Endodermal cell (in vitro differentiated cells): ENCODE data around the gene ATF7. TPM values are rescaled to one million over a fixed set of nuclear protein-coding genes. Genes with fewer than 3 reads are reported as not detected.

ENCODE experiments used
- DNase-seq: peaks from one replicate; pipeline ENCODE4 v3.0.0-alpha.2; 2017
- H3K27ac ChIP-seq: 2 replicates; pipeline ENCODE4 v1.5.1; 2013; ENCODE audit warnings: mild to moderate bottlenecking, low read depth, low read length, moderate library complexity
- H3K27me3 ChIP-seq: 2 replicates; pipeline ENCODE4 v1.6.1; 2013; ENCODE audit warnings: mild to moderate bottlenecking, low read length, moderate library complexity; ENCODE audit not compliant: insufficient read depth, control insufficient read depth, poor library complexity, severe bottlenecking
- H3K36me3 ChIP-seq: 2 replicates; pipeline ENCODE4 v1.7.0; 2013; ENCODE audit warnings: mild to moderate bottlenecking, low read length, moderate library complexity; ENCODE audit not compliant: control insufficient read depth, insufficient read depth
- H3K4me1 ChIP-seq: one replicate; pipeline ENCODE4 v1.7.0; 2013; ENCODE audit warnings: low read length; ENCODE audit not compliant: control insufficient read depth, insufficient read depth
- H3K4me3 ChIP-seq: 2 replicates; pipeline ENCODE4 v1.5.1; 2013; ENCODE audit warnings: mild to moderate bottlenecking, low read length, moderate library complexity
- H3K9ac ChIP-seq: 2 replicates; pipeline ENCODE4 v1.6.1; 2013; ENCODE audit warnings: mild to moderate bottlenecking, low read length, moderate library complexity; ENCODE audit not compliant: poor library complexity, severe bottlenecking; ENCODE audit errors: extremely low read depth
- H3K9me3 ChIP-seq: 2 replicates; pipeline ENCODE4 v1.6.1; 2013; ENCODE audit warnings: mild to moderate bottlenecking, low read length, moderate library complexity; ENCODE audit not compliant: control insufficient read depth
- H3K27ac Mint-ChIP-seq: 2 replicates; pipeline ENCODE4 v1.8.0; 2020; ENCODE audit warnings: mixed read lengths
- H3K27me3 Mint-ChIP-seq: 2 replicates; pipeline ENCODE4 v1.8.0; 2021; ENCODE audit warnings: mild to moderate bottlenecking, mixed read lengths; ENCODE audit not compliant: insufficient read depth
- H3K36me3 Mint-ChIP-seq: 2 replicates; pipeline ENCODE4 v1.8.0; 2020; ENCODE audit warnings: low read depth, mixed read lengths
- H3K4me1 Mint-ChIP-seq: 2 replicates; pipeline ENCODE4 v1.8.0; 2020; ENCODE audit warnings: mixed read lengths
- H3K4me3 Mint-ChIP-seq: 2 replicates; pipeline ENCODE4 v1.8.0; 2020; ENCODE audit warnings: mild to moderate bottlenecking, moderate library complexity, mixed read lengths
- H3K9me3 Mint-ChIP-seq: 2 replicates; pipeline ENCODE4 v1.8.0; 2020; ENCODE audit warnings: mild to moderate bottlenecking, mixed read lengths
- WGBS, 2 experiments: methylation state at CpG; one replicate each; pipeline versions ENCODE4 v1.1.5 to v1.1.7; 2013; ENCODE audit warnings: missing lambda C conversion rate in 2 of 2, mixed read lengths in 1 of 2; ENCODE audit not compliant: insufficient coverage in 1 of 2, insufficient read length in 1 of 2; 5-methylcytosine and 5-hydroxymethylcytosine counted together
- total RNA-seq, 2 donors: library from RNA; stranded (reverse); fragmentation: NEBNext Ultra II Directional in 1 of 2; extraction: Animal tissue kit (Norgen Biotek cat#: 25700) in 1 of 2; gene quantifications; 2 replicates in 1 of 2; 3 replicates in 1 of 2; pipeline ENCODE4 v1.2.1, GENCODE V29; 2021
- TF ChIP-seq, protein P1 (sequence below): fragments of 200-600 bp; sonication (generic); conservative IDR thresholded peaks from 2 replicates; pipeline ENCODE4 v1.5.0; 2021; ENCODE audit warnings: antibody characterized with exemption, mild to moderate bottlenecking

The ATF7 gene
- total RNA-seq, 2 donors from 2014 or later: 29.0 to 36.6 TPM

DNA sequence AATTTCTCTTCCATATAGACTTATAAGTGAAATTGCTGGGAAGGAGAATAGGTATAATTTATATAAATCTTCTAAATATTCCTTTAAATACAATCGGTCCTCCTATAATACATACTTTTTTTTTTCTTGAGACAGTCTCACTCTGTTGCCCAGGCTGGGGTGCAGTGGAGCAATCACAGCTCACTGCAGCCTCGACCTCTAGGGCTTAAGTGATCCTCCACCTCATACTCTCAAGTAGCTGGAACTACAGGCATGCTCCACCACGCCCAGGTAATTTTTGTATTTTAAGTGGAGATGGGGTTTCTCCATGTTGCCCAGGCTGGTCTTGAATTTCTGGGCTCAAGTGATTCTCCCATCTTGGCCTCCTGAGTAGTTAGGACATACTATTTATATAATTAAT lies 89.2 kb downstream of the ATF7 start:
- H3K36me3 Mint-ChIP-seq: peaks cover 55% of the 10 kb centered on the region
- no peak overlapping the region for H3K27ac Mint-ChIP-seq
- H3K9ac ChIP-seq: no peak overlapping the region
- TF ChIP-seq, protein P1, sequence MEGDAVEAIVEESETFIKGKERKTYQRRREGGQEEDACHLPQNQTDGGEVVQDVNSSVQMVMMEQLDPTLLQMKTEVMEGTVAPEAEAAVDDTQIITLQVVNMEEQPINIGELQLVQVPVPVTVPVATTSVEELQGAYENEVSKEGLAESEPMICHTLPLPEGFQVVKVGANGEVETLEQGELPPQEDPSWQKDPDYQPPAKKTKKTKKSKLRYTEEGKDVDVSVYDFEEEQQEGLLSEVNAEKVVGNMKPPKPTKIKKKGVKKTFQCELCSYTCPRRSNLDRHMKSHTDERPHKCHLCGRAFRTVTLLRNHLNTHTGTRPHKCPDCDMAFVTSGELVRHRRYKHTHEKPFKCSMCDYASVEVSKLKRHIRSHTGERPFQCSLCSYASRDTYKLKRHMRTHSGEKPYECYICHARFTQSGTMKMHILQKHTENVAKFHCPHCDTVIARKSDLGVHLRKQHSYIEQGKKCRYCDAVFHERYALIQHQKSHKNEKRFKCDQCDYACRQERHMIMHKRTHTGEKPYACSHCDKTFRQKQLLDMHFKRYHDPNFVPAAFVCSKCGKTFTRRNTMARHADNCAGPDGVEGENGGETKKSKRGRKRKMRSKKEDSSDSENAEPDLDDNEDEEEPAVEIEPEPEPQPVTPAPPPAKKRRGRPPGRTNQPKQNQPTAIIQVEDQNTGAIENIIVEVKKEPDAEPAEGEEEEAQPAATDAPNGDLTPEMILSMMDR: no peak
- H3K9me3 Mint-ChIP-seq: no peaks in the 10 kb centered on the region
- H3K27me3 ChIP-seq: no peaks in the 10 kb centered on the region
- 93% methylated on average over 3 of the region's 3 CpGs; no CpG with 5 or more reads in 1 of the 2 experiments for WGBS, 2 experiments
- no peaks in the 10 kb centered on the region for H3K9me3 ChIP-seq
- H3K27ac ChIP-seq: no peak overlapping the region
- H3K4me1 Mint-ChIP-seq: peaks cover 9% of the 10 kb centered on the region
- no peak for DNase-seq
- no peaks in the 10 kb centered on the region for H3K4me1 ChIP-seq
- H3K4me3 ChIP-seq: no peak overlapping the region
- H3K27me3 Mint-ChIP-seq: no peaks in the 10 kb centered on the region
- peaks cover 72% of the 10 kb centered on the region for H3K36me3 ChIP-seq
- H3K4me3 Mint-ChIP-seq: no peak overlapping the region

DNA sequence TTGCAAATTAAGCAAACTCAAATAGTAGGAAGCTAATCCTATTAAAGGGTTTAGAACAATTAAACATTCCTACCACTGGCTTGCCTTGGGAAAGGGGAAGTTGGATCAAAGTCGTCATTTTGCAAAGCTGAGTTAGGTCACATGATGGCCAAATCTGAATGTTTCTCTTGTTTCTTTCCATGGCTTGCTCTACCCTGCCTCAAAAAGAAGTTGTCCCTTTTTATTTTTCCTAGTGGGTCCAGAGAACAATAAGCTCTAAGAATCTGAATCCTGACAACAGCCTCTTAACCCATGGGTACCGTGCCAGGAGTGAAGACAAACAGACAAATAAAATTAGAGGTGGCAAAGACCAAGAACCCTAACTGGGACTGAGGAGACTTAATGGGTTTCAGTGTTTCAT lies 92.7 kb downstream of the ATF7 start:
- H3K27ac ChIP-seq: no peak overlapping the region
- no peak for DNase-seq
- no peaks in the 10 kb centered on the region for H3K4me1 ChIP-seq
- TF ChIP-seq, protein P1: no peak
- H3K4me1 Mint-ChIP-seq: peaks cover 5% of the 10 kb centered on the region
- peaks cover 61% of the 10 kb centered on the region for H3K36me3 Mint-ChIP-seq
- no peak overlapping the region for H3K4me3 Mint-ChIP-seq
- no peaks in the 10 kb centered on the region for H3K9me3 Mint-ChIP-seq
- H3K9ac ChIP-seq: no peak overlapping the region
- no peaks in the 10 kb centered on the region for H3K27me3 ChIP-seq
- no peak overlapping the region for H3K27ac Mint-ChIP-seq
- H3K36me3 ChIP-seq: peaks cover 67% of the 10 kb centered on the region
- 88 to 92% methylated on average over 1 to 2 of the region's 2 CpGs for WGBS, 2 experiments
- H3K9me3 ChIP-seq: no peaks in the 10 kb centered on the region
- no peaks in the 10 kb centered on the region for H3K27me3 Mint-ChIP-seq
- H3K4me3 ChIP-seq: no peak overlapping the region

DNA sequence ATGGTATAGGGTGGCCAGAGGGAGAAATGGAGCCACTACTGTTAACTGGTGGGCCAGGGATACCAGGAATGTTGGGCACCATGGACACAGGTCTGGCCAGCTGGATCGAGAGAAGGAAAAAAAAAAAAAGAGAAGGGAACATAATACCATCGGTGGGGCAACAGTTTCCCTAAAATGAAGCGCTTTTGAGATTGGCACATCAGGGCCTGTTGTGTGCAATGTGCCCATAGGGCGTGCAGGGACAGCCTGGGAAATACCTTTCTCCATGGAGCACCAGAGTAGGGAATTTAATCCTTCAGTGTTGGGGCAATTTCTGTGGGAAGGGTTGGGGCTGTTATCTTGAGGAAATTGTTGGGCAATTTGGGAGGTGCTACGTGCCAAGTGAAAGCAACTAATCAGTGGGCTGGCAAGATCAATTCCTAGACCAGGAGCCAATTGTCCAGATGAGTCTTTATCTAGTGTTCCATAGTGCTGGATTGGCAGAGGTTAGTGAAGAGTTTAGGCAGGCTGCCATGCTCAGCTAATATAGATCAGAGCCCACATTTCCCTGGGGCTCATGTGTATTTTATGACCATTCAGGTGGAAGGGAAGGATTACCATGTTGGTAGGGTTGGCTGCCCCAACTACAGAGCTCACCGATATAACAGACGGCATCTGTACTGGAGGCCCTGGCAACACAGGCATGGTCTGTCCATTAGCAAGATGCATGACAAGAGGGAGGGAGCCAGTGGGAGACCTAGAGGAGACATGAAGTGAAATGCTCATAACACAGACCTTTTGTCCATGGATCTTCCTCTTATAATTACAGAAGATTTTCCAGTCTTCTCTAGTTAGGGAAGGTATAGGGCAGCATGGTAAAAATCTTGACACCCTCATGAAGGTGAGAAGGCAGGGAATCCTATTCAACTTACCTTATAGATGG lies 93.4 kb downstream of the ATF7 start:
- Histone ChIP-seq H3K27me3 (no peaks in the 10 kb centered on the region), H3K9me3 (no peaks in the 10 kb centered on the region), H3K9ac (no peak overlapping the region), H3K36me3 (peaks cover 63% of the 10 kb centered on the region), H3K4me1 (no peaks in the 10 kb centered on the region), H3K27ac (no peak overlapping the region), H3K4me3 (no peak overlapping the region)
- H3K36me3 Mint-ChIP-seq: peaks cover 60% of the 10 kb centered on the region
- 96 to 97% methylated on average over 7 of the region's 7 CpGs for WGBS, 2 experiments
- no peak for DNase-seq
- H3K4me1 Mint-ChIP-seq: no peaks in the 10 kb centered on the region
- H3K4me3 Mint-ChIP-seq: no peak overlapping the region
- H3K27ac Mint-ChIP-seq: no peak overlapping the region
- TF ChIP-seq, protein P1: no peak
- no peaks in the 10 kb centered on the region for H3K9me3 Mint-ChIP-seq
- no peaks in the 10 kb centered on the region for H3K27me3 Mint-ChIP-seq
